22Rv1 (cell line): ENCODE results near the gene ZFX.

Experiments
- CTCF ChIP-seq: fragments of 450-650 bp; IDR thresholded peaks from 2 replicates; pipeline ENCODE4 v1.5.1; 2017; ENCODE audit warnings: mild to moderate bottlenecking
- ZFX ChIP-seq: fragments of 450-650 bp; IDR thresholded peaks from 2 replicates; pipeline ENCODE4 v1.6.1; 2017; ENCODE audit warnings: antibody characterized with exemption, borderline replicate concordance

- TF ChIP-seq CTCF (no peak), ZFX (no peak)
Observed at GRCh38 chrX:24148535-24149350, 786 bp upstream of the ZFX start.
